Epithelial cell of prostate (primary cell): ENCODE results near the gene HOXC10.

ENCODE experiments used
- DNase-seq: peaks from one replicate; pipeline ENCODE4 v3.0.0-alpha.2; 2011; ENCODE audit warnings: low read depth, low spot score
- H3K27ac ChIP-seq: fragments of 450-650 bp; 2 replicates; pipeline ENCODE4 v1.5.1; 2017; ENCODE audit warnings: mild to moderate bottlenecking

HOXC10 gene

GRCh38 chr12:53963434-53964314, 21.3 kb upstream of the HOXC10 start:
- DNase-seq = no peak
- no peak overlapping the region for H3K27ac ChIP-seq

DNA sequence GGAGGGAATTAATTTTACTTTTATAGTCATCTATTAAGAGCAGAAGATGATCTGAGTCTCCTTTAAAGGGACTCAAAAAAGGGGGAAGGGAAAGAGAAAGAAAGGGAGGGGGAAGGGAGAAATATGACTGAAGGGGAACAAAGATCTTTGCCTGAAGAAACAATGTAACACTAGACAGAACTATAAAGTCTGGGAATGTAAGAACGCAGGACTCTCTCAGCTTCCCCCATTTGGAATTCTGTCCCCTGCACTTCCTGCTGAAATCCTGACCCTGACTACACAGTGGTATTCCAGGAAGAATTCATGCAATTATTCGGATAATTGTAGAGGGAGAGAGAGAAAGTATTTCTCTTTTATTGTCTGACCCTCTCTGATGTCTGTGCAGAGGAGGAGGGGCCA, 20.6 kb upstream of the HOXC10 start:
- DNase-seq = no peak
- H3K27ac ChIP-seq = no peak overlapping the region

DNA sequence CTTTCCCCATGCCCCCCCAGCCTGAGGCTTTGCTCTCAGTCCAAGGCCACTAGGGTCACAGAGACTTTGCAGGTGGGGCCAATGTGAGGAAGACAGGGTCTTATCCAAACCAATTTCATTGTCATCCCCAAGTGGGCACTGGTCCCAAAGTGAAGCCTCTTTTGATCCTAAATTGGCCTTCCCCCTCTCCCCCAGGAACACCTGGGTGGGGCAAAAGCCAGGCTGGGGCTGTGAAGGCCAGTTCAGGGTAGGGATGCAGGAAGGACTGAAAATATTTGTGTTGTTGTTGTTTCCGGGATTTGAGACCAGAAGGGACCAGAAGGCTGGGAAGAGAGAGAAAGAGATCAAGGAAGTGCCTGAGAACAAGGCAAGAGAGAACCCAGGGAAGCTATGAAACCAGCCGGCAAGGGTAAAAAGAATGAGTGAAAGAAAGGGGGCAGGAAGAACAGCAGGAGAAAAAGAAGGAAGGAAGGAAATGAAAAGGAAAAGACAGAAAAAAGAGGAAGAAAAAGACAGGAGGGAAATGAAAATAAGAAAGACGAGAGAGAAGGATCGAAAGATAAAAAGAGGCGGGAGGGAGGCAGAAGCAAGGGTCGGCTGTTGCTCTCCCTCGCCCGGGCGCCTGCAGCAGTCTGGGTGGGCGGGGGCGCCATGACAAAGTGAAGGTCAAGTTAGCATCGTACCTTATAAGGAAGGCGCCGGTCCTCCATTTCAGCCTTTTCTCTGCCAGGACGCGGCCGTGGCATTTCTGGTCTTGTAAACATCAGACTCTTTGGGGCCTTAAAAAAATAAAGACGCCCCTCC, 19.5 kb upstream of the HOXC10 start:
- no peak overlapping the region for H3K27ac ChIP-seq
- DNase-seq = no peak

DNA sequence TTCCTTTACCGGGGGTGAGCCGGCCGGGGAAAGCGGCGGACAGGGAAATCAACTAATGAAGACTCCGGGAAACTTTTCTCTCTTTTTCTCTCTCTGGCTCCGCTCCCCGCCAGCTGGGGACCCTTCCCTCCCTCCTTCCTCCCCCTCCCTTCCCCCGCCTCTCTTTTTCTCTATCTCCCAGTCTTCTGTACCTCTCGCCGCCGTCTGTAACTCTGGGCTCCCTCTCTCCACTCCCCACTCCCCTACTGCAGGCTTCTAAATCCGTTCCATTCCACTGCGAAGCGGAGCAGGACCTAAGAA, 18.9 kb upstream of the HOXC10 start:
- DNase-seq = no peak
- no peak overlapping the region for H3K27ac ChIP-seq

DNA sequence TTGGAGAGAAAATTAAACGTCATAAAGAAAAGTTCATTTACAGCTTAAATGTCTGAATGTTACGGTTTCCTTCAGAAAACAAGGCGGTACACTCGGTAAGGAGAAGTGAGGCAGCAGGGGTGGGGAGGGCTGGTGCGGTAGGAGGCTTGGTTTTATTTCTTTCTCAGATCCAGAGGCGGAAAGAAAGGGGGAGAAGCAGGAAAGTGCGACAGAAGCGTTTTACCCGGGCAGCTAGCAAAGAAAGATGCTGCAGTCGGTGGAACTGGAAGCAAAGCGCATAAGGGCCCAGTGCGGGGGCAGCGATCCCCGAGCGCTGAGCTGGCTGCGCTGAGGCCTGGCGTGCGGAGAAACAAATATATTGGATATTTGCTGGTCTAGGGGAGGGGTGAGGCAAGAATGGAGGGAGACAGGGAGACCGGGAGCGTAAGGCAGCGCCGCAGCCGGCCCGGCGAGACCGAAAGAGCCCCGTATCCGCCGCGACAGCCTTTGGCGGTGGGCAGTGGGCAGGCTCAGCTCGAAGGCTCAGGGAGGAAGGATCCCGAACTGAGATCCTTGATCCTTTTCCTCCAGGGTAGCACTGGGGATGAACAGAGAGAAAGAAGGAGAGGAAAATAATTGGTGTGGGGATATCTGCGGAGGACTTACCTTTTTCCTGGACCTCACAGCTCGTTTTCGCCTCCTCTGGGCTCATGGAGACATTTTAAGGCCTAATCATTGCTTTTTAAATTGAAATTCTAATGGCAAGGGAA, 18.4 kb upstream of the HOXC10 start:
- no peak for DNase-seq
- no peak overlapping the region for H3K27ac ChIP-seq

DNA sequence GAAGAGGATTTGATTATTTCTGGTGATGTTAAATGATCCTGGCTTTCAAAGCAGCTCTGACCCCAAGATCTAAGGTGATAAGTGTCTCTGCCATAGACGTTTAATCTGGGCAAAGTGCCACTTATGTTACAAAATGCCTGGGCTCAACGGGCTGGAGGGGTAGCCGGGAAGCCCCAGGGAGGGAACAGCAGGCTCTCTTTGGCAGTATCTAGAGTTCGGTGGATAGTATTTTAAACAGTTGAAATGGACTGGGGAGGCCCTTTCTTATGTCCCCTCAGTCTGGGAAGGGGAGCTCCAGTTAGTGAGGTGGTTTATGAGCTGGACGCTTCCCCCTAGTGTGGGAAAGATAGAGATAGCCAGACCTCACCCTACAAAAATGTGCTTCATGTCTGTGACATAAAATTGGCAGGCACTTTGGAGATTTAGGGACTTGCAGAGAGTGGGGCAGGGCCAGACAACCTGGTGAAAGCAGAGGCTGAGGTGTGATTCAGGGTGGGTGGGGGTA, 17.5 kb upstream of the HOXC10 start:
- H3K27ac ChIP-seq = no peak overlapping the region
- DNase-seq = no peak

DNA sequence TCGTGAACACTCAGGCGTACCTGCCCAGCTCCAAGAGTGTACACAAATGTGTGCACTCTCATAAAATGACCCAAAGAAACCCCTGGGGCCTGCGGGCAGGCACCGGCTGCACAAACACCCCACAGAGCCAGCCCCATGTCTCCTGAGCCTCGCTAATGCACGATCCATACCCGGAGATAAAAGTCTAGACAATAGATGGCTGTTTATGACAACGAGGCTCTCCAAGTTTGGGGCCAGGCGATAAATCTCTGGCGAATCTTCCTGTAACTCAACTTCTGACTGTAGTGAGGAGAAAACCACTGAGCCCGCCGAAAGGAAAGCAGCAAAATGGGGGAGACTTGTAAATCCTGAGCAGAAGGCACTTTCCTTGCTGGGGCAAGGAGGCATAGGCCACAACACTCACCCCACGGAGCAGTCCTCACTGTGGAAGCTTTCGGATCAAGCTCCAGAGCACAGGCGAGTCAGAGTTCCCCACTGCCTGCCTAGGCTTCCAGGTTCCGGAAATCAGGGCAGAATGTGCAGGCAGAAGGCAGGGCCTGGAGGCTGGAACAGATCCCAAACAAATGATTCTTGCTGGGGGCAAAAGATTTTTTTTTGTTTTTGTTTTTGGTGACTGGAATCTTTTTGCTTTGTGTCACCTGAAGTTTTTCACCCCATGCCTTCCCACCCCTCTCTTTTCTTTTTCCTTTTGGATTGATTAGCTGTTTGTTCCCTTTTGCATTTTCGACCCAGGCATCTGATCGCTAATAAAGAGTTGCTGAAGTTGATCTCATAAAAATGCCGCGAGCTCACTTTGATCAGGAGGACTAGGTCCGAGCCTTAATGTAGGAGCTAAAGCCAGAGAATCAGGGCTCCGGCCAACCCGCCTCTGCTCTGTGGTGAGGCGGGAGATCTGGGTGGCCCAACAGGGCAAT, 16.5 kb upstream of the HOXC10 start:
- no peak for DNase-seq
- no peak overlapping the region for H3K27ac ChIP-seq

GRCh38 chr12:53969588-53970259, 15.2 kb upstream of the HOXC10 start:
- H3K27ac ChIP-seq = no peak overlapping the region
- DNase-seq = no peak

DNA sequence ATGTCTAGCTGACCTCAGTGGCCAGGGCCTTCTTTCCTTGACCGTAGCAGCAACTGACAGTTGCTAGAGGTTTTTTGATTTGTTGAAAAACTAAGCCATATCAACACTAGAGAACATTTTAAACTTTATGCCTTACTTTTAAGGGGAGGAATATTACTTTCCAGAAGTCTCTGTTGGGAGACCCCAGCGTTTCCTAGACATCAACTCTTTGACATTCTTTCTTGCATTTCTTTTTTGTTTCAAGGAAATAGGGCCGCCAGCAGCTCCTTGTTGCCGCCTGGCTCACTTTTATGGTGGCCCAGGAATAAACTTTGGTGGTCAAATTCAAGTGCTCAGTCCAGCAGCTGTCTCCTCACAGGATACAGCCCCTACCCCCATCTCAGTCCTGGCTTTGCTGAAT, 14.5 kb upstream of the HOXC10 start:
- DNase-seq = no peak
- no peak overlapping the region for H3K27ac ChIP-seq

DNA sequence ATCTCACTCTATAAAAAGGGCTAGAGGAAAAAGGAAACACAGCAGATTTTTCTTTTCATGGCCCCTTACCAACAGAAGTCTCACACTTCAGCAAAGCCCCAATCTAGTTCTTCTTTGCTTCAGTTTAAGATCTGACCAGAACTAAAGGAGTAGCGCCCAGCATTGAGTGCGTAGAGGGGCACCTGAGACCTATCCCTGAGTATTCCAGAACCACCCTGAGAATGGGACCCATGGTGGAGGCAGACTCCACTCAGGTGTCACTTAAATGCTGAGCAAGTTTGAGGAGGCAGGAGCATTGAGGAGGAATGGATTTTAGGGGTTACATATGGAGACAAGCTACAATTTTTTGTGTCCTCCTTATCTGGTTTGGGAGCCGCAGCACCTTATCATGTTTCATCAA, 13.8 kb upstream of the HOXC10 start:
- H3K27ac ChIP-seq = no peak overlapping the region
- no peak for DNase-seq

DNA sequence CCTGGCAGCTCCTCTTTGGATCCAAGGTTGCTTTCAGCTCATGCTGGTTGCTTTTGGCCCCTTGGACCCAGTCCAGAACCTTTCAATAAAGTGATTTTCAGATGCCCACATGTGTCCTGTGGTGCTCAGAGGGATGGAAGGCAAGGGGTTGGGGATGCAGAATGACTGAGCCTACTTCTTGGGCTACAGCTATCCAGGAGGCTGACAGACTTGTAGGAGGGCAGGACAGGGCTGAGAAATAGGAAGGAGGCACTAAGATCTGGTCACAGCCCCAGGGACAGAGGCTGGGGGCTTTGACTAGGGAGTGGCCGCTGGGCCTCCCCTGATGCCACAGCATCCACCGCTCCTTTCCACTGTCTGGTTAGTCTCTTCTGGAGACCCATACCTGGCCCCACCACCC, 13.3 kb upstream of the HOXC10 start:
- H3K27ac ChIP-seq = no peak overlapping the region
- DNase-seq = no peak

DNA sequence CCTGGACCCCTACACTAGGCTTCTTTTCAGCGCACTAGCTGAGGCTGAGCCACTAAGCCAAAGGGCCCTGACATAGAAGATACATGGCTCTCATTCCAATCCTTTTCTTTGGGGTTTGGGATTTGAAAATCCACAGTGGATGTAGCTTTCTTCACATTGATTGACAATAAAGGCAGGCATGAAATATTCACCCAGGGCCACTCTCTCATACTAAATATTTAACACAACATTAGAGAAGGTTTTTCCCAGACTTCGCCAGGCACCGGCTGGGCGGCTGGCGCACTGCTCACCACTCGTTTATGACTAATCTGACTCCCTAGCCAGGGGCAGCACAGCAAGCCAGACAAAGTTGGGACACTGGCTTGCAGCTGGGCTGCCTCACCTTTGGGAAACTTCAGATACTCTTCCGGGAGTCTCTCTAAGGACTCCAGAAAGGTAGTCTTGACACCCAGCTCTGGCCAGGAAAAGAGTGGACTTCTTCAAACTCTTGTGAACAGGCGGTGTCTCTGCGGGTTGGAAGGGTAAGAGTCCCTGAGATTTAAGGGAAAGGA, 12.7 kb upstream of the HOXC10 start:
- DNase-seq = no peak
- H3K27ac ChIP-seq = no peak overlapping the region

GRCh38 chr12:53972722-53973235, 12.2 kb upstream of the HOXC10 start, which contains the start of gene HOXC11:
TSS of gene HOXC11 (plus strand) at chr12:53973126. CDS start at chr12:53973242, 116 bp downstream.
- no peak for DNase-seq
- no peak within 1 kb of the TSS for H3K27ac ChIP-seq

DNA sequence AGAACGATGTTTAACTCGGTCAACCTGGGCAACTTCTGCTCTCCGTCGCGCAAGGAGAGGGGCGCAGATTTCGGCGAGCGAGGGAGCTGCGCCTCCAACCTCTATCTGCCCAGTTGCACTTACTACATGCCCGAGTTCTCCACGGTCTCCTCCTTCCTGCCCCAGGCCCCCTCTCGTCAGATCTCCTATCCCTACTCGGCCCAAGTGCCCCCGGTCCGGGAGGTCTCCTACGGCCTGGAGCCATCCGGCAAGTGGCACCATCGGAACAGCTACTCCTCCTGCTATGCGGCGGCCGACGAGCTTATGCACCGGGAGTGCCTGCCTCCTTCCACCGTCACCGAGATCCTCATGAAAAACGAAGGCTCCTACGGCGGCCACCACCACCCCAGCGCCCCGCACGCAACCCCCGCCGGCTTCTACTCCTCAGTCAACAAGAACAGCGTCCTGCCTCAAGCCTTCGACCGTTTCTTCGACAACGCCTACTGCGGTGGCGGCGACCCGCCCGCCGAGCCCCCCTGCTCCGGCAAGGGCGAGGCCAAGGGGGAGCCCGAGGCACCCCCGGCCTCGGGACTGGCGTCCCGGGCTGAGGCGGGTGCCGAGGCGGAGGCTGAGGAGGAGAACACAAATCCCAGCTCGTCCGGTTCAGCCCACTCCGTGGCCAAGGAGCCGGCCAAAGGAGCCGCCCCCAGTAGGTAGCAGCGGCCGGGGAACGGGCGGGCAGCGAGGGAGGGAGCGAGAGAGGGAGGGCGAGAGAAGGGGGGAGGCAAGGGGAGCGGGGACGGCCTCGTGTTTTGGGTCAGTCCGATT, 11.5 kb upstream of the HOXC10 start:
- H3K27ac ChIP-seq = no peak overlapping the region
- no peak for DNase-seq

DNA sequence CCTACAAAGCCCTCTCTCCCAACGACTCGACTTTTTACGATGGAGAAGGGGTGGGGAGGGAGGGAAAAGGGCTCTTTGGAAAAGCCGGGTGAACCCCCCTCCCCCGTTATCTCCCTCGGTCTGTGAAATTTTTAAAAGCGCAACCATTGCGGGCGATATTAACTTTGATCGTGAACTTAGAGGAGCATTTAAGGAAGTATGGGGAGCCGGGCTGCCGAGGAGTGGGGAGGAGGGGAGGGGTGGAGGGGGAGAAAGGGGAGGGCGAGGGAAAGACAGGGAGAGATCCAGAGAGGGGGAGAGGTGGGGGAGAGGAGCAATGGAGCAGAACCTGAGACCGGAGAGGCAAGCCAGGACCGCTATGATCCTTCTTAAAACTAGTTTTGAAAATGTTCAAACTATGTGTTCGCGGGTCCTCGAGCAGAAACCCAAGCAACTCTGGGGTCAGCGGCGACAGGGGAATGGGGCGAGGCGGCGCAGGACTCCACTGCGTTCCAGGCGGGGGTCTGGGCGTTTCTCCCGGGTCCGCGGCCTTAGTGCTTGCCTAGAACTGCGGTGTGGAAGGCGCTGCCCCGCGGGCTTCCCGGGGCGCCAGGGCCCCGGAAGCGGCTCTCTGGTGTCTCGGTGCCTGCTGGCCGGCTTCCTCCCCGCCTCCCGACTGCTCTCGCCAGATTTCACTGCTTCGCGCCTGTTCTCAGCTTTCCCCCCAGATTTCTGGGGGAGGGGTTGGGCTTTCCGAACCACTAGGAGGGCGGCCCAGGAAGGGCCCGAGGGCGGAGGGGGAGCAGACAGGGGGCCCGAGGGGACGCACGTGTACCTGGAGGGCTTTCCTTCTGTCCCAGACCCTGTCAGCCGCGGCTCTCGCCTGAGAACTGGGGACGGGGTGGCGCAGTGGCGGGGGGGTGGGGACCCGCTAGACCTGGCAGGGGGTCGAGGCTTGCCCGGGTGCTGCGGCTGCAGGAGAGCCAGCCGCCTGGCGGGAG, 10.6 kb upstream of the HOXC10 start, which contains the start of gene HOTAIR:
Gene HOTAIR (minus strand): TSS at position 871 of the 980 bp plus-strand sequence.
- DNase-seq = no peak
- H3K27ac ChIP-seq = no peak within 1 kb of the TSS

- no peak for DNase-seq
- H3K27ac ChIP-seq = no peak overlapping the region
Measured at GRCh38 chr12:53975064-53975471, 9.9 kb upstream of the HOXC10 start.
